ENCODE measurements around the gene TTYH2. TPM values are rescaled to one million over a fixed set of nuclear protein-coding genes. Genes with fewer than 3 reads are reported as not detected.

TTYH2 gene
- total and polyA plus RNA-seq, 10 of the 15 experiments (the other 5 are each of a cell fraction or from before 2014, with no cell fraction given) = 0.26 to 25.2 (median 6.6) TPM

GRCh38 chr17:74203439-74204240 is 9.7 kb upstream of the TTYH2 start, which contains the start of gene RPL38:
TSS of gene RPL38 (plus strand) at chr17:74203678. CDS start at chr17:74203956, 278 bp downstream.
- ChIA-PET RAD21 (ENCODE audit: unreplicated experiment) (interaction anchor here (0.6 to 1.3 kb wide), 5 partner anchors 10 to 281 kb away, joined by 3 to 6 read pairs (median 5); partner anchors contain the start of gene TTYH2), CTCF (interaction anchor here (0.6 to 6.7 kb wide), 20 partner anchors 8 to 1222 kb away, joined by 3 to 68 read pairs (median 4); partner anchors contain the start of genes BTBD17, CD300LB, DNAI2 and TTYH2), POLR2A (interaction anchor here (0.6 to 1.4 kb wide), 3 partner anchors 9 to 93 kb away, joined by 3 read pairs; no protein-coding TSS in a partner anchor), SMC1A (ENCODE audit: uncharacterized antibody, unreplicated experiment) (interaction anchor here (0.9 kb wide), 1 partner anchor 117 kb away, joined by 3 read pairs; no protein-coding TSS in a partner anchor)
- peaks cover 0 to 7% of the 10 kb centered on the region in 2 experiments; a peak in 3 of 4 replicates for H3K27me3 ChIP-seq (replicated peaks in 1 of 2; ENCODE audit: control insufficient read depth in 2 of 2, insufficient read depth in 2 of 2, low read length in 1 of 2)
- FAIRE-seq = peak; percentile 100
- H3K9ac ChIP-seq (ENCODE audit: control insufficient read depth, insufficient read depth, low read length) = peak within 1 kb of the TSS; percentile 99
- no peaks in the 10 kb centered on the region for H3K9me3 ChIP-seq (replicated peaks; ENCODE audit: control insufficient read depth, insufficient read depth, low read length)
- H4K20me1 ChIP-seq (ENCODE audit: control insufficient read depth, insufficient read depth) = no peaks in the 10 kb centered on the region; the same call in 1 of the 2 replicates
- H3K4me3 ChIP-seq = peak within 1 kb of the TSS; percentile 99
- 1% methylated on average over 50 of the region's 53 CpGs for WGBS (ENCODE audit: insufficient coverage, insufficient replicate concordance, low lambda C conversion rate, missing lambda C conversion rate)
- in situ Hi-C loops (cut with MboI) (no loop called here), intact Hi-C loops (cut with micrococcal nuclease; ENCODE audit: unreplicated experiment) (no loop called here)
- H3K36me3 ChIP-seq (ENCODE audit: control insufficient read depth in 2 of 2, insufficient read depth in 2 of 2, low read length in 1 of 2) = peaks cover 6 to 21% of the 10 kb centered on the region in 2 experiments
- H2AFZ ChIP-seq (ENCODE audit: control insufficient read depth, low read depth, low read length) = peak within 1 kb of the TSS; percentile 71
- H3K4me2 ChIP-seq (ENCODE audit: control insufficient read depth, insufficient read depth) = peak within 1 kb of the TSS; percentile 57
- DNase-seq (ENCODE audit: low read depth, low spot score) = peak; percentile 91
- peak; percentile 80 for ATAC-seq
- peak within 1 kb of the TSS; percentile 90 for H3K27ac ChIP-seq (ENCODE audit: control insufficient read depth, insufficient read depth)
- TSS peak; percentile 81 for BruUV-seq (replicated peaks)
- H3K4me1 ChIP-seq (ENCODE audit: control insufficient read depth, insufficient read depth, low read length) = peaks cover 10% of the 10 kb centered on the region
- peaks cover 45% of the 10 kb centered on the region for H3K79me2 ChIP-seq (ENCODE audit: control insufficient read depth, insufficient read depth, low read length)
- TF ChIP-seq SUZ12 (IDR thresholded peaks at IDR 0.05; ENCODE audit: unreplicated experiment) (no peak), NR2C1 (IDR thresholded peaks at IDR 0.05) (peak; percentile 44; the same call in 1 of the 2 replicates), SMARCA5 (IDR thresholded peaks at IDR 0.05) (peak; percentile 93), NFYB (IDR thresholded peaks at IDR 0.05; ENCODE audit: insufficient read depth, low read depth, low read length) (no peak), MTA2 (IDR thresholded peaks at IDR 0.05; ENCODE audit: low read depth) (peak; percentile 39), ZBTB33 (IDR thresholded peaks at IDR 0.05) (no peak), EP300 (IDR thresholded peaks at IDR 0.05; ENCODE audit: borderline replicate concordance in 1 of 2, control insufficient read depth in 1 of 2, low read depth in 2 of 2, low read length in 2 of 2) (0 out of 4 replicates have a peak, but pooled peaks of 1 of the 2 experiments have one; percentile 34), ZNF622 (IDR thresholded peaks at IDR 0.05) (no peak), SMC3 (IDR thresholded peaks at IDR 0.05; ENCODE audit: borderline replicate concordance, low read length) (peak; percentile 48), POLR2AphosphoS2 (IDR thresholded peaks at IDR 0.05; ENCODE audit: low read depth, low read length) (peak; percentile 98), PRDM15 (CRISPR knock-in tag; IDR thresholded peaks at IDR 0.05) (peak; percentile 67; the same call in 1 of the 2 replicates), HSF1 (IDR thresholded peaks at IDR 0.05; ENCODE audit: low read depth, low read length) (no peak), IKZF2 (IDR thresholded peaks at IDR 0.05) (peak; percentile 10 to 50; a peak in 1 of 4 replicates), IRF4 (IDR thresholded peaks at IDR 0.05; ENCODE audit: low read depth, low read length) (no peak; the same call in 1 of the 2 replicates), SPI1 (IDR thresholded peaks at IDR 0.05; ENCODE audit: borderline replicate concordance, insufficient read depth, low read depth, low read length) (peak; percentile 30; the same call in 1 of the 2 replicates)

All from GM12878 (cell line).